Embryonic facial prominence (tissue), 1 donor: Measurements from ENCODE around the gene SEC61B.

ENCODE experiments used
- DNase-seq: peaks from one replicate; pipeline ENCODE4 v3.0.0-alpha.2; 2016; ENCODE audit errors: extremely low spot score

Gene SEC61B

DNA sequence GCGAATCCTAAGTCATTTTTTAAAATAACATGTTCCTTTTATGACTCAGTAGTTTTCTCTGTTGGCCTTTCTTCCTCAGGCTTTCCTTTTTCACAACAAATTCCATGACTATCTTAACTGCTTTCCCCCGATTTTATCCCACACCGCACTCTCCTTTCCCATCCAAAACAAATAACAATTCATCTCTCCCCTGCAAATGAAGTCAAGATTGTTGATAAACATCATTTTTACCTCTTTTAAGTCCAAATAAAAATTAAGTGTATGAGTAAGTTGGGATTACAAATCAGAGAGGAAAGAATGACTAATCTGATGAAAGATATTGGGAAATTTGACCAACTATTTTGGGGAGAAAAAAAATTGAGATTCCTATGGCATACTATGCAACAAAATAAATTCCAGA is 47.3 kb downstream of the SEC61B start:
- DNase-seq = no peak

GRCh38 chr9:99270491-99270890 is 48.4 kb downstream of the SEC61B start:
- DNase-seq = no peak

DNA sequence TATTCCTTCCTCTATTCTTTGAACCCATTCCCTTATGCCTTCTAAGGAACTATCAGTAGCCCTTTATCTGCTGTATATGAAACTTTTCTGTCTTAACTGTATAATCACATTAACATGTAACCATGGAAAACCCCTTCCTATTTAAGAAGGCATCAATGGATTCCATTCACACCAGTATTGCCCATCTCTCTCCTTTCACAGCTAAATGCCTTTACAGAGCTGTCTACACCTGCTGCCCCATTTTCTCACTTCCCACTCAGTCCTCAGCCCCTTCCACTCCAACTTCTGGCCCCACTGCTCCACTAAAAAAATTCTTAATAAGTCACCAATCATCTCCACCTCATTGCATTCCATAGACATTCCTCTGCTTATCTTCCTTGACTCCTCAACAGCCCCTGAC is 50.8 kb downstream of the SEC61B start:
- DNase-seq = no peak

- DNase-seq = no peak
These were observed 51.9 kb downstream of the SEC61B start for GRCh38 chr9:99274016-99274415.

- no peak for DNase-seq
These were observed 52.4 kb downstream of the SEC61B start for GRCh38 chr9:99274495-99274894.
